Nephron (organoid): ENCODE results near the gene SMC4.
"Not testable (repeated sequence)": the region's sequence is repeated elsewhere in the genome, so short reads cannot be mapped to it uniquely, and the experiment has no call there.

Source experiments
- H3K27ac Mint-ChIP-seq, 3 experiments: 2 replicates each; pipeline ENCODE4 v1.8.0; 2020; ENCODE audit warnings: mixed read lengths in 3 of 3, mild to moderate bottlenecking in 2 of 3, moderate library complexity in 1 of 3
- H3K27me3 Mint-ChIP-seq: 2 replicates; pipeline ENCODE4 v1.8.0; 2021; ENCODE audit warnings: low read depth, mild to moderate bottlenecking, moderate library complexity, mixed read lengths
- H3K36me3 Mint-ChIP-seq: 2 replicates; pipeline ENCODE4 v1.8.0; 2020; ENCODE audit warnings: low read depth, mixed read lengths
- H3K4me1 Mint-ChIP-seq: 2 replicates; pipeline ENCODE4 v1.8.0; 2020; ENCODE audit warnings: mixed read lengths
- H3K4me3 Mint-ChIP-seq, 3 experiments: 2 replicates each; pipeline ENCODE4 v1.8.0; 2020; ENCODE audit warnings: mild to moderate bottlenecking in 3 of 3, mixed read lengths in 3 of 3, moderate library complexity in 2 of 3
- H3K9me3 Mint-ChIP-seq: 2 replicates; pipeline ENCODE4 v1.8.0; 2020; ENCODE audit warnings: mixed read lengths
- CTCF ChIP-seq, 3 experiments: fragments of 200-600 bp; sonication (generic); IDR thresholded peaks; one replicate each; pipeline ENCODE4 v1.5.0; 2021; ENCODE audit warnings: antibody characterized with exemption in 3 of 3; ENCODE audit not compliant: unreplicated experiment in 3 of 3

SMC4 gene

GRCh38 chr3:160399125-160400029 lies at the start of gene SMC4, which contains the start of gene IFT80:
SMC4 (plus strand) TSS chr3:160399650; CDS start chr3:160400827, 1,177 bp downstream.
IFT80 (minus strand) TSS chr3:160399225; CDS start chr3:160384600, 14,625 bp downstream.
- peak within 1 kb of the TSS; percentile 99 for H3K27ac Mint-ChIP-seq
- H3K36me3 Mint-ChIP-seq, result no peaks in the 10 kb centered on the region
- H3K9me3 Mint-ChIP-seq, result no peaks in the 10 kb centered on the region
- peak within 1 kb of the TSS; percentile 92 to 97 (median 96) for H3K4me3 Mint-ChIP-seq
- no peak for TF ChIP-seq CTCF (IDR thresholded peaks at IDR 0.05; ENCODE audit: unreplicated experiment in 3 of 3)
- peaks cover 5% of the 10 kb centered on the region for H3K27me3 Mint-ChIP-seq
- H3K4me1 Mint-ChIP-seq, result peaks cover 45% of the 10 kb centered on the region

GRCh38 chr3:160355826-160356225 lies 43.6 kb upstream of the SMC4 start:
- Mint-ChIP-seq H3K9me3 (no peaks in the 10 kb centered on the region), H3K27ac (no peak overlapping the region), H3K27me3 (no peaks in the 10 kb centered on the region), H3K4me1 (no peaks in the 10 kb centered on the region), H3K4me3 (no peak overlapping the region), H3K36me3 (peaks cover 38% of the 10 kb centered on the region)
- no peak for TF ChIP-seq CTCF (IDR thresholded peaks at IDR 0.05; ENCODE audit: unreplicated experiment in 3 of 3)

GRCh38 chr3:160362896-160363295 lies 36.6 kb upstream of the SMC4 start:
- not testable (repeated sequence) for H3K4me3 Mint-ChIP-seq, H3K4me1 Mint-ChIP-seq, H3K9me3 Mint-ChIP-seq, H3K27me3 Mint-ChIP-seq, H3K27ac Mint-ChIP-seq
- H3K36me3 Mint-ChIP-seq, result peaks cover 62% of the 10 kb centered on the region

DNA sequence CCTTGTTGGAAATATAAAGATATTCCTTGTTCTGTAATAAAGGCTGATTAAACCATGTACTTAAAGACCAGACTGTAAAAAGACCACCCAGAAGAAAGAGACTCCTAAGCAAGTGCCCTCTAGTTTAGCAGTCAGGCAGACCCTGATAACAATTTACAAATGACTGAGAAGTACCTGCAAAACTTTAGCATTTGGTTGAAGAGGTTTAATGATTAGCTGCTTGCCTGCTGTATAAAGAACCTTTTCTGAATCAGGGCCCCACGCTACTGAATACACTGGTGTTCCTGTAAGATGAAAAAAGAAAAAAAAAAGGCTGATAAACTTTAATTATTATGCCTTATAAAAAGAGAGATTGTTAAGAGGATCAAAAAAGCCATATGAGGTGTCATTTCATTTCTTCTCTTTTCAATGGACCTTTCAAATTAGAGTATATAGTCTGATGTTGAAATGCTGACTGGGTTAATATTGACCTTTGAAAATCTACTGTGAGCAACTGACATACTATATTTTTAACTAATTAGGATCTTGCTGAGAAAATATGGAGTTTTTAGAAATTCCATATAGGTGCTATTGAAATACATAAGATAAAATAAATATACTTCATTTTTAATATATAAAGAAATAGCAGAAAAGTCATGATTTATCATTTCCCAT lies 33.5 kb upstream of the SMC4 start:
- H3K27ac Mint-ChIP-seq, result peak overlapping the region in 1 of 3 experiments; percentile 48
- peaks cover 44% of the 10 kb centered on the region for H3K36me3 Mint-ChIP-seq
- no peaks in the 10 kb centered on the region for H3K9me3 Mint-ChIP-seq
- TF ChIP-seq CTCF (IDR thresholded peaks at IDR 0.05; ENCODE audit: unreplicated experiment in 3 of 3), result no peak
- no peaks in the 10 kb centered on the region for H3K4me1 Mint-ChIP-seq
- H3K27me3 Mint-ChIP-seq, result no peaks in the 10 kb centered on the region
- no peak overlapping the region for H3K4me3 Mint-ChIP-seq

GRCh38 chr3:160368804-160369203 lies 30.6 kb upstream of the SMC4 start:
- Mint-ChIP-seq H3K4me3 (no peak overlapping the region), H3K4me1 (no peaks in the 10 kb centered on the region), H3K36me3 (peaks cover 34% of the 10 kb centered on the region), H3K9me3 (no peaks in the 10 kb centered on the region), H3K27me3 (no peaks in the 10 kb centered on the region), H3K27ac (no peak overlapping the region)
- TF ChIP-seq CTCF (IDR thresholded peaks at IDR 0.05; ENCODE audit: unreplicated experiment in 3 of 3), result no peak

DNA sequence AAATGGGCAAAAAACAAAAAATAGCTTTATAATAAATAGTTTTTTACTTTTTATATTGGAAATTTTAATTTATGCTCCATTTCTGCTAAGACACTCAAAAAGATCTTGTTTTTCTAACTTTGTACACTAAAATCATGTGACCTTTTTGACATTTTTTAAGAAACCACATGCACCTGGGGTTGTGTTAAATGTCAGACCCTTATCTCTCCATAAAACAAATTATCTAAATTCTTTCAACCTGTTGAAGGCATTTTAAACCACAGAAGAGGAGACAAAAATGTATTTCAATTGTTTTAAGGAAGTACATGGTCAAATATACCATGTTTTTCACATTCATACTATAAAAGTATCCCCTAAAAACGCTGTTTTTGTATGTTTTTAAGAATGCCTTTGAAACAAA lies 29.7 kb upstream of the SMC4 start:
- no peaks in the 10 kb centered on the region for H3K4me1 Mint-ChIP-seq
- no peaks in the 10 kb centered on the region for H3K9me3 Mint-ChIP-seq
- H3K27ac Mint-ChIP-seq, result no peak overlapping the region
- TF ChIP-seq CTCF (IDR thresholded peaks at IDR 0.05; ENCODE audit: unreplicated experiment in 3 of 3), result no peak
- H3K4me3 Mint-ChIP-seq, result no peak overlapping the region
- no peaks in the 10 kb centered on the region for H3K27me3 Mint-ChIP-seq
- peaks cover 34% of the 10 kb centered on the region for H3K36me3 Mint-ChIP-seq
